HG02623 (cell line): Measurements from ENCODE around the gene ARL15.
"Not testable (repeated sequence)": the region's sequence is repeated elsewhere in the genome, so short reads cannot be mapped to it uniquely, and the experiment has no call there.

ENCODE experiments used
- ATAC-seq: cut with Tn5 transposase; IDR thresholded peaks from one replicate; pipeline ENCODE4 v1.9.1; 2021; ENCODE audit warnings: moderate library complexity; ENCODE audit not compliant: unreplicated experiment

ARL15 gene

GRCh38 chr5:54103871-54104270 is 206.5 kb downstream of the ARL15 start:
- ATAC-seq: no peak

GRCh38 chr5:54098267-54098666 is 212.1 kb downstream of the ARL15 start:
- no peak for ATAC-seq

GRCh38 chr5:54095969-54096368 is 214.4 kb downstream of the ARL15 start:
- ATAC-seq: no peak

- ATAC-seq: no peak
Measured at GRCh38 chr5:54094706-54095105, 215.7 kb downstream of the ARL15 start.

GRCh38 chr5:54093861-54094260 is 216.5 kb downstream of the ARL15 start:
- ATAC-seq: no peak

GRCh38 chr5:54093081-54093492 is 217.3 kb downstream of the ARL15 start:
- no peak for ATAC-seq

- ATAC-seq: no peak
Measured at GRCh38 chr5:54091307-54092130, 218.9 kb downstream of the ARL15 start.

- ATAC-seq: no peak
Measured at GRCh38 chr5:54090495-54091120, 219.8 kb downstream of the ARL15 start.

- ATAC-seq: no peak
Measured at GRCh38 chr5:54088081-54088480, 222.3 kb downstream of the ARL15 start.

GRCh38 chr5:54087436-54087835 is 222.9 kb downstream of the ARL15 start:
- no peak for ATAC-seq

GRCh38 chr5:54086191-54086590 is 224.2 kb downstream of the ARL15 start:
- no peak for ATAC-seq

GRCh38 chr5:54084696-54085095 is 225.7 kb downstream of the ARL15 start:
- no peak for ATAC-seq

- ATAC-seq: no peak
Measured at GRCh38 chr5:54083851-54084250, 226.5 kb downstream of the ARL15 start.

GRCh38 chr5:54083245-54083644 is 227.1 kb downstream of the ARL15 start:
- ATAC-seq: no peak

GRCh38 chr5:54081415-54081814 is 229.0 kb downstream of the ARL15 start:
- no peak for ATAC-seq

- ATAC-seq: no peak
Measured at GRCh38 chr5:54080831-54081230, 229.5 kb downstream of the ARL15 start.

- ATAC-seq: no peak
Measured at GRCh38 chr5:54073735-54074134, 236.6 kb downstream of the ARL15 start.

- no peak for ATAC-seq
Measured at GRCh38 chr5:54073131-54073530, 237.2 kb downstream of the ARL15 start.

- ATAC-seq: no peak
Measured at GRCh38 chr5:54066433-54066832, 243.9 kb downstream of the ARL15 start.

- no peak for ATAC-seq
Measured at GRCh38 chr5:54063817-54064216, 246.6 kb downstream of the ARL15 start.

GRCh38 chr5:54062958-54063357 is 247.4 kb downstream of the ARL15 start:
- no peak for ATAC-seq

- ATAC-seq: not testable (repeated sequence)
Measured at GRCh38 chr5:54060919-54061318, 249.5 kb downstream of the ARL15 start.
